Kidney capillary endothelial cell (primary cell): ENCODE data around the gene WBP2NL.
A peak's percentile ranks its signal among the peaks of the same experiment; 100 is the strongest.
"Not testable (repeated sequence)": the region's sequence is repeated elsewhere in the genome, so short reads cannot be mapped to it uniquely, and the experiment has no call there.

Experiments
- DNase-seq: peaks from one replicate; pipeline ENCODE4 v3.0.0-alpha.2; 2018; ENCODE audit warnings: low spot score

The WBP2NL gene

DNA sequence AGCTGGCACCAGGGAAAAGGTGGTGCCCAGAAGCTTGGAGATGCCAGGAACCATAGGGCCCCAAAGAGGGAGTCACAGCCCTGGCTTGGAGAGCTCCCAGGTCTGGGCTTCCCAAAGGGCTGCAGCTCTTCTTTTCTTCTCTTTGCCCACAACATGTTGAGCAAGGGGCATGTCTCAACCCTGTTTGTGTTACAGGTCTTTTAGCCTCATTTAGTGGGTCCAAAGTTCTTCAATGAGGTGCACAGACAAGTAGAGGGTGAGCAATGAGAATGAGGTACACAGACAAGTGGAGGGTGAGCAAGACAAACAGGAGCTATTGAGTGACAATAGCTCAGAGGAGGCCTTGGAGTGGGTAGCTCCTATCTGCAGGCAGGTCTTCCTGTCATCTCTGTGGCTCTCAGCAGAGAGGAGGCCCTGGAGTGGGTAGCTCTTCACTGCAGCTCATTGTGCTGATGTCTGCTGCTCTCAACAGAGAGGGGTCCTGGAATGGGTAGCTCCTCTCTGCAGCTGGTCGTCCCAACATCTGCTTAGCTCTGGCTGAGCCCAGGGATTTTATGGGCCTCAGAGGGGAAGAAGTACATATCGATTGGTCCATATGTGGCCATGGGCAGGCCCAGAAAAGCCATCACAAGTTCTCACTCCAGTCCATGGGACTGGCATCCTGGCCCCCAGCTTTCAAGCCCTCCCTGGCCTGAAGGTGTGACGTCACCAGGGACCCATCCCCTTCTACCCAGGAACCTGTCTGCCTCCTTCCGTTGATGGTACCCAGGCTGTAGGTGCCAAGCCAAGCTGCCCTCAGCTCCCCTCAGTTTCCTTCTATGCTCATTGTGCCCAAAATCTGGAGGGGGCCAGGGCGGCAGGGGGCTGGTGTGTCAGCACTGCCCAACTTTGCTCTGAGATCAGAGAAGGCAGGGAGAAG, 34.9 kb downstream of the WBP2NL start:
- DNase-seq = no peak

DNA sequence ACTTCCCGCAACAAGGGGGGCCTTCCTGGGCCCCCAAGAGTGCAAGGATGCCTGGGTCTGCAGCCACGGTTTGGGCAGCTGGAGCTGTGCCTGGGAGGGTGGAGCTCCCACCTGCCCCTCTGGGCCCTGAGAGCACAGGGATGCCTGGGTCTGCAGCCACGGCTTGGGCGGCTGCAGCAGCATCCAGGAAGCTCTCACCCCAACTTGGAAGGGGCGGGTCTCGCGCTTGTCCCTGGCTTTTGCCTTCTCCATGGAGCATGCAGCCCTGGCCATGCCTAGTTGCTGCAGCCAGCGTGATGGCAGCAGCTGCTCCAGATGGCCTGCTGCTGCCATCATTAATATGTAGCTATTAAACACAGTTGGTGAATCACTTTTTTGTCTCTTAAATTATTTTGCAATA, 36.7 kb downstream of the WBP2NL start:
- DNase-seq = no peak

DNA sequence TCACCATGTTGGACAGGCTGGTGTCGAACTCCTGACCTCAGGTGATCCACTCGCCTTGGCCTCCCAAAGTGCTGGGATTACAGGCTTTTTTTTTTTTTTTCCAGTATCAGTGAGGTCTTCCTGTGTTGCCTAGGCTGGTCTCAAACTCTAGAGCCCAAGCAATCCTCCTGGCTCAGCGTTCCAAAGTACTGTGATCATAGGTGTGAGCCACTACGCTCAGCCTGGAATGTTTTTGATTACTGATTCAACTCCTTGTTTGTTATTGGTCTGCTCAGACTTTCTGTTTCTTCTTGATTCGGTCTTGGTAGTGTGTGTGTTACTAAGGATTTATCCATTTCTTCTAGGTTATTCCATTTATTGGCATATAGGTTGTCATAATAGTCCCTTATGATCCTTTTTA, 40.7 kb downstream of the WBP2NL start:
- DNase-seq = no peak

DNA sequence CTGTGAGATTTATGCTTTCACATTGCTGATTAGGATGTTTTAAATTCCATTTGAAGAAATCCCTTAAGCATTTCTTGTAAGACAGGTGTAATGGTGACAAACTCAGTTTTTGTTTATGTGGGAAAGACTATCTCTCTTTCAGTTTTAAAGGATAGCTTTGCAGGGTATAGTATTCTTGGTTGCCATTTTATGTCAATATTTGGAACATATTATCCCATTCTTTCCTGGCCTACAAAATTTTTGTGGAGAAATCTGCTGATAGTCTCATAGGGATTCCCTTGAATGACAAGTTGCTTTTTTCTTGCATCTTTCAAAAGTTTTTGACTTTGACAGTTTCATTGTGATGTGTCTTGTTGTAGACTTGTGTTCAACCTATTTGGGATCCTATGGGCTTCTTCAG, 43.2 kb downstream of the WBP2NL start:
- no peak for DNase-seq

DNA sequence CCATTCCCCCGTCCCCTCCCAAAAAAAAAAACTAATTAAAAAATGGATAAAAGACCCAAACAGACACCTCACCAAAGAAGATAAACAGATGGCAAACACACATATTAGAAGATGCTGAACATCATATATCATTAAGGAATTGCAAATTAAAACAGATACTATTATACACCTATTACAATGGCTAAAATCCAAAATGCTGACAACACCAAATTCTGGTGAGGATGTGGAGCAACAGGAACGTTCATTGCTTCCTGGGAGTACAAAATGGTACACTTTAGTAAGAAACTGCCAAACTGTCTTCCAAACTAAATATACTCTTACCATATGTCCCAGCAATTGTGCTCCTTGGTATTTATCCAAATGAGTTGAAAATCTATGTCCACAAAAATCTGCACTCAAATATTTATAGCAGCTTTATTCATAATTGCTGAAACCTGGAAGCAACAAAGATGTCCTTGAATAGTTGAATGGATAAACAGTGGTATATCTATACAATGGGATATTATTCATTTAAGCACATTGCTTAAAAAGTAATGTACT, 52.1 kb downstream of the WBP2NL start:
- no peak for DNase-seq

DNA sequence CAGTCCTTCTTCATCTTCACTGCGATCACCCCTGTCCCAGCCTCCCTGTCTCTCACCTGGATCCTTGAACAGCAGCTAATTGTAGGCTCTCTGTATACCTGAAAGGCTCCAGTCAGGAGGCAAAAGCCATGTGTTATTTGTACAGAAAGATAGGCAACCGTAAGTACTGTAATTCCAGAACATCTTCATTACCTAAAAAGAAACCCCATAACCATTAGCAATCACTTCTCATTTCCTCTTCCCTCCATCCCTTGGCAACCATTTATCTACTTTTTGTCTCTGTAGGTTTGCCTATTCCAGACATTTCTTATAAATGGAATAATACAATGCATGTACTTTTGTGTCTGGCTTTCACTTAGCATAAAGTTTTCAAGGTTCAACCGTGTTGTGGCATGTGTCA, 54.2 kb downstream of the WBP2NL start:
- DNase-seq = no peak

DNA sequence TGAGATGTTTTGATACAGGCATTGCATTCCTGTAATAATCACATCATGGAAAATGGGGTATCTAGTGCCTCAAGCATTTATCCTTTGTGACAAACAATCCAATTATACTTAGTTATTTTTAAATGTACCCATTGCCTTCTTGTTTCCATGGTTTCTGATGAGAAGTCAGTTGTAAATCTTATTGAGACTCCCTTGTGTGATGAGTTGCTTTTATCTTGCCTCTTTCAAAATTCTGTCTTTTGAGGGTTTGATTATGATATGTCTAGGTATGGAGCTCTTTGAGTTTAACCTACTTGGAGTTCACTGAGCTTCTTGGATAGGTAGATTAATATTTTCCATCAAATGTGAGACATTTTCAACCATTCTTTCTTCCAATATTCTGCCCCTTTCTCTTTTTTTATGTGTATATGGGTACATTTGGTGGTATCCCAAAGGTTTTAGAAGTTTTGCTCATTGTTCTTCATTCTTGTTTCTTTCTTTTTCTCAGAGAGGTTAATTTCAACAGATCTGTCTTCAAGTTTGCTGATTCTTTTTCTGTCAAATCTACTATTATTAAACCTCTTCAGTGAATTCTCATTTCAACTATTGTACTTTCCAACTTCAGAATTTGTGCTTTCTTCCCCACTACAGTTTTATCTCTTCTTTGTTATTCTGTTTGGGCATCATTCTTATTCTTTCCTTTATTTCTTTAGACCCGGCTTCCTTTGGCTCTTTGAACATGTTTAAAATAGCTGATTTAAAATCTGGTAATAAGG, 58.3 kb downstream of the WBP2NL start:
- no peak for DNase-seq

DNA sequence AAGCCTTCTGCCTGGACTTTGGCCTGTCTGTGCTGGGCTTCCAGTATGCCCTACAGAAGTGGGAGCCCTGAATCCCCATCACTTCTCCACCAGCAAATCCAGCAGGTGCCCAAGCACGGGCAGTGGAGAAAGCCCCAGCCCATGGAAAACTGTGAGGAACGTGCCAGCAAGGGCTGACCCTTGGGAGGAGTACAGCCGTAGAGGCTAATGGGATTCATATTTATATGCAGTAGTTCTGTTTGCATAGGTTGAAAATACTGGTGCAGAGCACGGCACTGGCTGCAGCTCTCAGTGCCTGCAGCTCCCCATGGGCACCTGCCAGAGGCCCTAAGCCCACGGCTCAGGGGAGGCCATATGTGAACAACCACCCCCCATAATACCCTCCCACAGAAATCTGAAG, 61.9 kb downstream of the WBP2NL start:
- DNase-seq = no peak

DNA sequence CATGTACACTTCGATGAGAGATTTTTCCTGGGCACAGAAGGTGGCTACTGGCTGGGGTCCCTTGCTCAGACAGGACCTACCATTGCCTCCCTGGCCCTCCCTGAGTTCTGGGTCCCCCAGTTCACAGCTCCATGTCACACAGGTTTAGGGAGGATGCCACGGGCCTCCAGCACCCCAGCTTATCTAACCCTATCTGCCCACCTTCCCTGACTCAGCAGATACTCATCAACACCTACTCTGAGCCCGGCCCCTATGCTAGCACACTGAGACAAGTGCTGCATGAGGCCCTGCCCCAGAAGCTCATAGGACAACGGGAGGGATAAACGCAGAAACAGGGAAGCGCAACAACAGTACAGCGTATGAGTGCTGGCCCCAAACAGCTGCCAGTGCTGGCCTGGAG, 62.5 kb downstream of the WBP2NL start:
- no peak for DNase-seq

DNA sequence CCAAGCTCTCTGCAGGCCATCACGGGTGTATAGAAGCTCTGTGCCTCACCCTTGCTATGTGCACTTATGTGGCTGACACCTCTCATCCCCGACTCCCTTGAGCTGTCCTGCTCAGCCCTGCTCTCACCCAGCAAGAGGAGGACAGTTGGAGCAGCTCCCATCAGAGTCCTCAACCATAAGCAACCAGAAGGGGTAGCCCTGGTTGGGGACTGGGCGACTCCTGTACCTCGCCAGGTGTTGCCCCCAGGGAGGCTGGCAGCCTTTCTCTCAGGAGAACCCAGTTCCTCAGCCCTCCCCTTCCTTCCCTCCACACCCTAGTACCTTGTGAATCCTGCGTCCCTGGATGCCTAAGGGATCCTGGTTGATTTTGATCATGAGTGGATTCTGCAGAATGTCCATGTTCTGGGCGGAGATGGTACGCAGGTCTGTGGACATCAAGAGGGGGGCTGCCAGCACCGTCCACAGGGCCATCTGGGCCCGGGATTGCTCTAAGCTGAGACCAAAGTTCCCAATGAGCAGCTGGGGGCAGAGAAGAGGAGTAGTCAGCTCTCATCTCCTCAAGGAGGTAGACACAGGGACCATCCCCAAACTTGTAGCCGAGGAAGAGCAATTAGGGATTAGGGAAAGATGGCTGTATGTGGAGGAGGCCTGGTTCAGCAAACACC, 64.0 kb downstream of the WBP2NL start:
- no peak for DNase-seq

DNA sequence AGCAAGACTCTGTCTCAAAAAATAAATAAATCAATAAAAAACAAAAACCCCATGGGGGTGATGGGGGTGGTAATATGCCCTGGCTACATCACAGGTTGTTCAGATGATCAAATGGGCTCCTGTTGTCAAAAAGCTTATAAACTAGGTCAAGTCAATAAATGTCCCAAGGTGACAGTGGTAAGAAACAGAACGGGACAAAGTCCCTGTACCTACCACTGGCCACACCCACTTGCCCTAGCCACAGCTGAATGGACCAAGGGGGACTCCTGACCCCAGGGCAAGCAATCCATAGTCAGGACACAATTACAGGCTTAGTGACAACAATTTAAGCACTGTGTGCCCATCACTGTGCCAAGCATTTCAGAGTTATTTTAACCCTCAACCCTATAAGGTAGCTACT, 66.0 kb downstream of the WBP2NL start:
- DNase-seq = no peak

DNA sequence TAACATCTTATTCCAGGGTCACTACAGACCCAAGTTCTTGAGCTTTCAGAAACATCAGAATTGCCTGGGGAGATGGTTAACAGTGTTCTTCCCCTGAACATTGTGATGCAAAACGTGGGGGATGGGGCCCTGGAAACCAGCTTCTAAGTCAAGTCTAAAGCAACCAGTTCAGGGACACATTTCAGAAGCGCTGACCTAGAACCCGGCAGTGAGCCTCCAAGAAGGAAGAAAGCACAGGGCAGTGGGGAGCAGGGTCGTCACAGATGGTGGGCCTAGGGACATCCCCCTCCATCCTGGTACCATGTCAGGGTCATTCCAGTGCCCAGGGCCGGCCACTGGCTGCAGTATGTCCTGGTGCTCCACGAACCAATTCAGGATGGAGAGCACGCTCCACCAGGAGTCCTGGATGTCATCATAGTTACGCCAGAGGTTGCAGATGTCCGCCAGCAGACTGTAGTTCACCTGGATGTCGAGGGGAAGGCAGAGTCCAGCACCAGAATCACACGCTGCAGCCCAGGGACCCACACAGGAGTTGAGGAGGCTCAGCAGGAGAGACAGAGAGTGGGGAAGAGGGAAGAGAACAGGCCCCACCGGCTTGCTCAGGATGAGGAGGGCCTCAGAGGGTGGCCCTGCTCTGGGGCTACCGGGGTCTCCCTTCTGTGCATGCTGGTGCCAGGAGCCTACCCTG, 67.0 kb downstream of the WBP2NL start:
- DNase-seq = no peak

DNA sequence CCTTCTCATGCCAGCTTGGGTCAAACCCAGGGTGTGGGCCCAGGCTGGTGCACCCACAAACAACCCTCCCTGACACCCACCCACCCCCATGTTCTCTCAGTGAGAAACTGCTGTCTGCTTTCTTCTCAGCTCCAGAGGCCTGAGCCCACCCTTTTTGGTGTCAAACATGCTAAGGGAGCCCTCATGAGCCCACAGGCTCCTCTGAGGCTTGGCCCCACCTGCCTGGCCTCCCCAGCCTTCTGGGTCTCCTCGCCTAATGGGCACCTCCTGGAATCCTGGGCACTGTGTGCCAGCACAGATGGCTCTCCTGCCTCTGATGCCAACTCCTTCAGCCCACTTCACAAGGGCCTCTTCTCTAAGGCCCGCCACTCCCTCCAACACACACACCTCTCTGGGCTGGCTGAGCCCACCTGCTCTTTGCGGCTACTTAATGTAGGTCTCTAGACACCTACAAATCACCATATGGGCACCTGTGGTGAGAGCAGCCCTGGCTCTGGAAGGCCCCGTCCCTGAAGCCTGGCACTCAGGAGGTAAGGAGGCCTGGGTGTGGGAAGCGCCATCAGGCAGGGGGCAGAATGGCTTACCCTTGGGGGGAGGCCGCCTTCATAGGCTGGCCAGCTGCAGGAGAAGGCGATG, 67.7 kb downstream of the WBP2NL start:
- no peak for DNase-seq

DNA sequence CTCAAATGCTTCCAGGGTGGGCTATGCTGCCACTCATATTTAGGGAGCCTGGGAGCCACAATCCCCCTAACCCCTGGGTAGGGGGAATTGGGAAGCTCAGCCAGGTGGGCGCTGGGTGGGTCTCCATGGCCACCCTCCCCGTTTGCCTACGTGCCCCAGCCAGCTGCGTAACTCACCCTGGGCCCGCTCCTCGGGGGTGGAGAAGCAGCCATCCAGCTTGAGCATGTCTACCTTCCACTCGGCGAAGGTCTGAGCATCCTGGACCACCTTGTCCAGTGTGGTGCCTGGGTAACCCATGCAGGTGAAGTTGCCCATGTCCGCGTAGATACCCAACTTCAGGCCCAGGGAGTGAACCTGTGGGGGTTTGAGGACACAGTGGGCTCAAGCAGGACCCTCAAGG, 68.3 kb downstream of the WBP2NL start:
- no peak for DNase-seq

DNA sequence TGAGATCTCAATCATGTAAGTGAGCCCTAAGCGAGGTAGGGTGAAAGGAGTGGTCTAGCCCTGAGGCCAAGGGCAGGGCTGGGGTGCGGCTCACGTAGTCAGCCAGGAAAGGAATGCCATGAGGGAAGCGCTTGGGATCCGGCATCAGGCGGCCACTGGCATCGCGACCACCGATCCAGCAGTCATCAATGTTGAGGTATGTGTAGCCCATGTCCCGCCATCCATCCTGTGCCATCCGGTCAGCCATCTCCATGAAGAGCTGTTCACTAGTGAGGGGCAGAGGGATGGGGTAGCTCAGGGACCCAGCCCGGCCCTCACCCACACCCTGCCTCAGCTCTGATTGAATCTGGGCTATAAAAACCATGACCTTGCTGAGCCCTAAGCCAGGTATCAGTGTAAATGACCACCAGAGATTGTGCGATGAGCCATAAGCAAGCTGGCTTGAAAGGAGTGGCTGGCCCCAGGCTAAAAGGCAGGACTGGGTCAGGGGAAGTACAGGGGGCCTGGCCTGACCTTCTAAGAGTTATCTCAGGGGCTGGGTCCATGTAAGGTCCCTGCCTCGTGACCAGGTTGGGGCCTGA, 69.2 kb downstream of the WBP2NL start:
- DNase-seq = no peak

DNA sequence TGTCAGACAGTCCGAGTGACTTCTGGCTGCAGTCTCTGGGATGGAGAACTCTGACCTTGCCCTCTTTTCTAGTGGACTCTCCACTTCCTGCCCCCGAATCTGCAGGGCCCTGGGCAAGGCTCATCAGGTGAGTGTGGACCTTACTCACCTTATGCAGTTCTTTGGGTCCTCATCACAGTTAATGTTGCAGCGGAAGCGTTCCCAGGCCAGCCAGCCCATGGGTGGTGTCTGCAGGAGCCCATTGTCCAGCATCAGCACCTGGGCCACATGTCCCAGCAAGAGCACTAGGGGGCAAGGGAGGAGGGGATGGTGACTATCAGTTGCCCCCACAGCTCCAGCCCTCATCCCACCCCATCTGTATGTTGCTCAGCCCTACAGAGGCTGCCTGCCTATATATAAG, 69.7 kb downstream of the WBP2NL start:
- DNase-seq = no peak

DNA sequence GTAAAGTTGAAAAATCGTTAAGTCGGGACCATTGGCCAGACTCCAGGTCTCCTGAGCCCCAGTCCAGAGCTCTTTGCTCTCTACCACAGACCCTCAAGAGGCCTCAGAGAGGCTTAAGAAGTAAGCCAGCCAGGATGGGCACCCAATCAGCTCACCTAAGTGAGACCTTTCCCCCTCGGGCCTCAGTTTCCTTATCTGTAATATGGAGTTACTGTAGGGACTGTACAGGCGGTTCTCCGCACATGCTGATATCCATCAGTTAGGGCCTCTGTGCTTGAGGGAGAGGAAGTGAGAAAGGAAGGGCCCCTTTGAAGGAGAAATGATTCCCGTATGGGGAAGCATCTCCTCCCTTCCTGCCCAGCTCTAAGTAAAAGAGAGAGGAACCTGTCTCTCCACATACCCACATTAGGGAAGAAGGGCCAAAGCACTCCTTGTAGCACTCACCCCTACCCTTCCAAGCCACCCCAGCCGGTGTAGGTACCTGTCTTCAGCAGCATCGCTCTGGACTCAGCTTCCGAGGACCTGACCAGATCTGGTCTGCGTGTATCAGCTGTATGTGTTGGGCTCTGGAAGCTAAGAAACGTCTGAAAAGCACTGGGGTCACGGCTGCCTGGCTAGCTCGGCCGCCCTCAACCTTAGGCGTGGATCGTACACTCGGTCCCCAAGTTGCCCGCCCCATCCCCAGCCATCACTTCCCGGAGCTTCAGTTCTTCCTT, 71.4 kb downstream of the WBP2NL start:
- no peak for DNase-seq

DNA sequence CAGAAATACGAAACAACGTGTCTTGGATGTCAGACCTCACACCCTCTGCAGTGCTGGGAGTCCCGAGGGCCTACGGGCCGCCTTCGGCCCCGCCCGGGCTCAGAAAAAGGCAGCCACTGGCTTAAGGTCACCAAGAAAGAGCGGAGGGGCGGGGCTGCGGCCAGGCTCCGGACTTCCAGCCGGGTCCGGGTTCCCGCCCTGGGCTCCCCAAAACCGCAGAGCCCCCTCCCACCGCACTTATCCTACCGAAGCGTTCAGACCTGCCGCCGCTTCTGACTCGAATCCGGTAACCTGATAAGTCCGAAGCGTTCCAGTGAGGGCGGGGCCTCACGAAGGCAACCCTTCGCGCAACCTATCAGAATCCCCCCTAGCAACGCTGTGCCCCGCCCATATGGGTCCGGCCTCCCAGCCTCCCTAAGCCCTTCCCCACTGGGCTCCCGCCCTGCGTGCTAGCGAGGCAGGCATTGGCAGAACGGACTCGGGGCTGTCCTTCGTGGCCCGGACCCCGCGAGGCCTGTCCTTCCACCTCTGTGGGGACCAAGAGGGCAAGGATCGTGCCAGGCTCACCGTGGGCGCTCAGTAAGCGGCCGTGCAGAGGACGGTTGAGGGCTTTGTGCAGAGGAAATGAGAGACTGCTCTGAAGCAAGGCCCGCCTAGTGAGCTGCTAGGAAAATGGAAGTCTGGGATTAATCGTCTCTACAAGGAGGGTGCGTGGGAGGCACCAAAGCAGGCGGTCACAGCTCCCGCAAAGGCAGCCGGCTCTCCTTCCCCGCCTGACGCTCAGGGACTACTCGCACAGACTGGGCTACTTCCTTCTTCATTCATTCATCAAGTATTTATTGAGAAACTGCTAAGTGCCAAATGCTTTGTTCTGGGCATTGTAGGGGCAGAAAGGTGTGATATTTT, 72.2 kb downstream of the WBP2NL start, which contains the start of gene NAGA:
NAGA (minus strand) TSS at position 296 of the 906 bp plus-strand sequence. CDS start 515 bp downstream, outside the sequence.
- peak; percentile 87 for DNase-seq

DNA sequence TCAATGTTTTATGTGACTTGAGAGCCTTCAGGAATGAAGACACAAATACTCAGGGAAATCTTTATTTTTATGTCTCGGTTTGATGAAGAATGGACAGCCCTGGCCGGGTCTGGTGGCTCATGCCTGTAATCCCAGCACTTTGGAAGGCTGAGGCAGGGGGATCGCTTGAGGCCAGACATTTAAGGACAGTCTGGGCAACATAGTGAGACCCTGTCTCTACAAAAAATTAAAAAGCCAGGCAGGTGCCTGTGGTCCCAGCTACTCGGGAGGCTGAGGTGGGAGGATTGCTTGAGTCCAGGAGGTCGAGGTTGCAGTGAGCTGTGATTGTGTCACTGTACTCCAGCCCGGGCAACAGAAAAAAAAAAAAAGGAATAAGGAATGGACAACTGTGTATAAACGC, 72.9 kb downstream of the WBP2NL start:
- not testable (repeated sequence) for DNase-seq
